Measurements from ENCODE around the gene SPAAR. TPM values are rescaled to one million over a fixed set of nuclear protein-coding genes. Genes with fewer than 3 reads are reported as not detected.

SPAAR gene
- polyA plus RNA-seq, 1 experiment, result 0.17 TPM

- Histone ChIP-seq H3K9me3 (ENCODE audit: control insufficient read depth, insufficient read depth, low read length) (no peaks in the 10 kb centered on the region), H3K27ac (ENCODE audit: low read depth, low read length) (no peak overlapping the region), H3K27me3 (ENCODE audit: control insufficient read depth, insufficient read depth, low read length) (no peaks in the 10 kb centered on the region), H3K4me3 (ENCODE audit: low read depth, low read length) (no peak overlapping the region)
- ChIA-PET CTCF (interaction anchor here (1.3 to 4.8 kb wide), 3 partner anchors 7 to 56 kb away, joined by 5 to 34 read pairs (median 5); no protein-coding TSS in a partner anchor), POLR2A (no interaction called here)
- no peak for TF ChIP-seq CTCF (IDR thresholded peaks at IDR 0.05; ENCODE audit: low read depth, low read length)
- DNase-seq (ENCODE audit: low read depth, low spot score), result no peak
These were observed 29.4 kb downstream of the SPAAR start for GRCh38 chr9:35938474-35939356.

DNA sequence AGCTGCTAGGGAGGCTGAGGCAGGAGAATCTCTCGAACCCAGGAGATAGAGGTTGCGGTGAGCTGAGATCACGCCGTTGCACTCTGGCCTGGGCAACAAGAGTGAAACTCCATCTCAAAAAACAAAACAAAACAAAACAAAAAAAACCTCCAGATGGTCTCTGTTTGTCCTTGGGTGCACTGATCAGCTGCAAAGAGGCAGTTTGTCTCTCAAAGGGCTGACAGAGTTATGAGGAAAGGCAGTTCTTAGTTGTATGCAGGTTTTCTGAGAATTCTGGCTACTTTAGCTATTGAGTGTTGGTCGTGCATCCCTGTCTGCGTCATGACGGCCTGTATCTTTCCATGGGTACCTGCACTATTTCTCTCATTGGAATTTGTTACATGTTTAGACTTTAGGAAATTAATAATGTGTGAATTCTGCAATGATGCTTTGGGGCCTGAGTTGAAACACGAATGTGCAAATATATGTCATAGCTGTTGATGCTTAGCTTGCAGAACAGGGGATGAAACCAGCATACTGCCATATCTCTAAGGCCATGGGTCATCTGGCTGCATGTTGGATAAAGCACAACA lies 30.5 kb downstream of the SPAAR start:
- H3K4me3 ChIP-seq (ENCODE audit: low read depth, low read length), result no peak overlapping the region
- TF ChIP-seq CTCF (IDR thresholded peaks at IDR 0.05; ENCODE audit: low read depth, low read length), result no peak
- no peak overlapping the region for H3K27ac ChIP-seq (ENCODE audit: low read depth, low read length)
- no peaks in the 10 kb centered on the region for H3K9me3 ChIP-seq (ENCODE audit: control insufficient read depth, insufficient read depth, low read length)
- ChIA-PET CTCF (interaction anchor here (0.7 to 1.7 kb wide), 3 partner anchors 12 to 114 kb away, joined by 3 to 5 read pairs (median 4); no protein-coding TSS in a partner anchor), POLR2A (interaction anchor here (0.6 kb wide), 1 partner anchor 312 kb away, joined by 5 read pairs; no protein-coding TSS in a partner anchor)
- no peaks in the 10 kb centered on the region for H3K27me3 ChIP-seq (ENCODE audit: control insufficient read depth, insufficient read depth, low read length)
- no peak for DNase-seq (ENCODE audit: low read depth, low spot score)

DNA sequence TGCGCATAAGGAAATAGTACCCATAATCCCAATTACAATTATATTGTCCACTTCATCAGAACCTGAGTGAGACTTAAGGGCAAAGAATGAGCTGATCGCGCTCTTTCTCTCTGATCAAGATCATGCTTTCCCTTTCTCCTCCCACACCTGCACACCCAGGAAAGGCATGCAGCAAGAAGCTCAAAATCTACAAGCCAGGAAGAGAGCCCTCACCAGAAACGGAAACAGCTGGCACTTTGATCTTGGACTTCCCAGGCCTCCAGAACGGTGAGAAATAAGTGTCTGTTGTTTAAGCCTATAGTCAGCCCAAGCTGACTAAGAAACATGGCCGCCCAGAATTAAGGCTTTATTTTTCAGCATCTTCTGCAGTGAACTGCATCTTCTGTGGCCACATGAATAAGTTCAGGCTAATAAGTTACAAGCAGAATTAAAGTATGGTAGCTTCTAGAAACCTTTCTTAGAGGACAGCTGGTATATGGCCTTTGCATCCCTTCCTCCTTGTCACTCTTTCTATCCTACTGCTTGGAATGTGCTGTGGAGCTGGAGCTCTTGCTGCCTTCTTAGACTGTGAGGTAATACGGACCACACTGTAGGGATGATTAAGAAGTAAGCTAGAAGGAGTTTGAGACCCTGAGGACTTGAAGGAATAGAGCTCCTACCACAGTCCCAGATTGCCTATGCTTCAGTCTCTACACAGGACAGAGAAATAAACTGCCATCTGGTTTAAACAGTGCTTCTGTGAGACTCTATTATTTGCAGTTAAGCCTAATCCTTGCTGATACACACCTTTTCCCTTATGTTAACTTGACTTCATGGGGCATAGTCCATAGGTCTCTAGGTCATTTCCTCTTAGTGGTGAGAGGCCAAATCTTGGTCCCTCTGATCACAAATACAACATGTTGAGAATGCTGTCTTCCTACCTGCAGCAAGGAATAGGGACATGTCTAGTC lies 31.4 kb downstream of the SPAAR start:
- CTCF ChIA-PET, result interaction anchor here (0.8 to 1.7 kb wide), 6 partner anchors 14 to 150 kb away, joined by 3 to 5 read pairs (median 4); no protein-coding TSS in a partner anchor
- TF ChIP-seq CTCF (IDR thresholded peaks at IDR 0.05; ENCODE audit: low read depth, low read length), result no peak
- POLR2A ChIA-PET, result interaction anchor here (0.9 kb wide), 1 partner anchor 16 kb away, joined by 4 read pairs; no protein-coding TSS in a partner anchor
- Histone ChIP-seq H3K4me3 (ENCODE audit: low read depth, low read length) (no peak overlapping the region), H3K27ac (ENCODE audit: low read depth, low read length) (no peak overlapping the region), H3K27me3 (ENCODE audit: control insufficient read depth, insufficient read depth, low read length) (no peaks in the 10 kb centered on the region), H3K9me3 (ENCODE audit: control insufficient read depth, insufficient read depth, low read length) (no peaks in the 10 kb centered on the region)
- DNase-seq (ENCODE audit: low read depth, low spot score), result no peak

DNA sequence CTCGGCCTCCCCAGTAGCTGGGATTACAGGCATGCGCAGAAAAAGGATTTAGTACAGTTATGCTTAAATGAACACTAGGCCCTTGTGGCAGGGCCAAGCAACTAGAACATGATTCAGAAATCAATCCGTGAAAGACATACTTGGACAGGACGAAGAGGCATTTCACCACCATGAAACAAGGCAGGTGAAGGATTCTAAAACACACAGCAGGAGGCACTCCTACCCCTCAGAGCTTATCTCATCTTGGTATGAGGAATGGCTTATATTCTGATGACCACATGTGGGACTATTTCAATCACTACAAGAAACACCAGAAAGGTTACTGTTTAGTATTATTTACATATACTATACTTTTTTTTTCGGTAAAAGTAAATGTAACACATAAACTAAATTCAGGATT lies 33.0 kb downstream of the SPAAR start:
- Histone ChIP-seq H3K27me3 (ENCODE audit: control insufficient read depth, insufficient read depth, low read length) (no peaks in the 10 kb centered on the region), H3K27ac (ENCODE audit: low read depth, low read length) (no peak overlapping the region), H3K9me3 (ENCODE audit: control insufficient read depth, insufficient read depth, low read length) (no peaks in the 10 kb centered on the region), H3K4me3 (ENCODE audit: low read depth, low read length) (no peak overlapping the region)
- POLR2A ChIA-PET, result no interaction called here
- DNase-seq (ENCODE audit: low read depth, low spot score), result no peak
- CTCF ChIA-PET, result no interaction called here
- TF ChIP-seq CTCF (IDR thresholded peaks at IDR 0.05; ENCODE audit: low read depth, low read length), result no peak

All from AG04450 (cell line).